Neural progenitor cell (in vitro differentiated cells): Measurements from ENCODE around the gene BIN2.

Source experiments
- CTCF ChIP-seq: fragments of 200-600 bp; sonication (generic); IDR thresholded peaks from 2 replicates; pipeline ENCODE4 v1.5.1; 2017; ENCODE audit warnings: antibody characterized with exemption, mild to moderate bottlenecking
- EZH2 ChIP-seq: fragments of 200-600 bp; sonication (generic); IDR thresholded peaks from 2 replicates; pipeline ENCODE4 v1.6.1; 2017; ENCODE audit warnings: antibody characterized with exemption, mild to moderate bottlenecking, moderate library complexity
- EZH2phosphoT487 ChIP-seq: fragments of 200-600 bp; sonication (generic); IDR thresholded peaks from 2 replicates; pipeline ENCODE4 v1.6.1; 2017; ENCODE audit warnings: antibody characterized with exemption

GRCh38 chr12:51359851-51360250 lies 35.9 kb upstream of the BIN2 start:
- TF ChIP-seq CTCF (no peak), EZH2 (no peak), EZH2phosphoT487 (no peak)
